Bone marrow (tissue), 2 donors: ENCODE measurements around the gene TMOD3.
A peak's percentile ranks its signal among the peaks of the same experiment; 100 is the strongest.
"Not testable (repeated sequence)": the region's sequence is repeated elsewhere in the genome, so short reads cannot be mapped to it uniquely, and the experiment has no call there.

Experiments used
- DNase-seq, 2 donors: peaks; one replicate each; lab custom pipeline; 2025; lab: John Stamatoyannopoulos, UW

Gene TMOD3

GRCh38 chr15:51829376-51830275, at the start of gene TMOD3:
Gene TMOD3, plus strand, starts transcription at chr15:51829653. Its CDS starts 33,232 bp downstream, at chr15:51862885.
- peak; percentile 75 to 83 for DNase-seq

- no peak for DNase-seq
These were observed 48.8 kb upstream of the TMOD3 start for GRCh38 chr15:51780636-51781035.

- no peak for DNase-seq
These were observed 47.9 kb upstream of the TMOD3 start for GRCh38 chr15:51781506-51781905.

GRCh38 chr15:51782357-51782896, 47.0 kb upstream of the TMOD3 start:
- DNase-seq: no peak

GRCh38 chr15:51783967-51784366, 45.5 kb upstream of the TMOD3 start:
- DNase-seq: no peak

- DNase-seq: not testable (repeated sequence)
These were observed 42.3 kb upstream of the TMOD3 start for GRCh38 chr15:51787130-51787529.

GRCh38 chr15:51792474-51792873, 37.0 kb upstream of the TMOD3 start:
- DNase-seq: not testable (repeated sequence)

GRCh38 chr15:51793521-51794305, 35.7 kb upstream of the TMOD3 start:
- DNase-seq: no peak

GRCh38 chr15:51796847-51797401, 32.5 kb upstream of the TMOD3 start:
- no peak for DNase-seq

GRCh38 chr15:51798281-51798680, 31.2 kb upstream of the TMOD3 start:
- DNase-seq: no peak

GRCh38 chr15:51799282-51800252, 29.9 kb upstream of the TMOD3 start:
- DNase-seq: no peak

- no peak for DNase-seq
These were observed 28.0 kb upstream of the TMOD3 start for GRCh38 chr15:51801391-51801835.

GRCh38 chr15:51802593-51802992, 26.9 kb upstream of the TMOD3 start:
- DNase-seq: no peak

GRCh38 chr15:51803965-51804364, 25.5 kb upstream of the TMOD3 start:
- no peak for DNase-seq

- no peak for DNase-seq
These were observed 23.3 kb upstream of the TMOD3 start for GRCh38 chr15:51806123-51806522.

- DNase-seq: no peak
These were observed 20.0 kb upstream of the TMOD3 start for GRCh38 chr15:51809457-51809856.

- DNase-seq: no peak
These were observed 16.9 kb upstream of the TMOD3 start for GRCh38 chr15:51812598-51812997.

GRCh38 chr15:51814606-51815005, 14.8 kb upstream of the TMOD3 start:
- DNase-seq: no peak

GRCh38 chr15:51816611-51817010, 12.8 kb upstream of the TMOD3 start:
- DNase-seq: no peak

GRCh38 chr15:51818150-51818549, 11.3 kb upstream of the TMOD3 start:
- DNase-seq: no peak

- no peak for DNase-seq
These were observed 3.8 kb upstream of the TMOD3 start for GRCh38 chr15:51825698-51826097.
